Measurements from ENCODE around the gene SLC6A5. TPM values are rescaled to one million over a fixed set of nuclear protein-coding genes. Genes with fewer than 3 reads are reported as not detected.

SLC6A5 gene
- total RNA-seq, 1 experiment from 2014 or later: not detected

- BruUV-seq (replicated peaks): no TSS peak
- Histone ChIP-seq H3K4me2 (ENCODE audit: low read length) (no peak overlapping the region), H3K9ac (ENCODE audit: low read length) (no peak overlapping the region), H3K4me1 (ENCODE audit: control insufficient read depth in 1 of 2, insufficient read depth in 2 of 2, low read length in 2 of 2) (no peaks in the 10 kb centered on the region), H4K20me1 (ENCODE audit: insufficient read depth) (no peaks in the 10 kb centered on the region), H3K79me2 (ENCODE audit: insufficient read depth, low read length) (no peaks in the 10 kb centered on the region), H3K27ac (ENCODE audit: low read depth, low read length) (no peak overlapping the region), H3K9me3 (ENCODE audit: control insufficient read depth in 1 of 2, insufficient read depth in 1 of 2, low read depth in 1 of 2, low read length in 2 of 2) (no peaks in the 10 kb centered on the region), H3K36me3 (ENCODE audit: control insufficient read depth in 1 of 2, insufficient read depth in 2 of 2, low read length in 2 of 2) (no peaks in the 10 kb centered on the region), H2AFZ (ENCODE audit: low read depth, low read length, poor library complexity, severe bottlenecking) (no peak overlapping the region), H3K9me2 (ENCODE audit: insufficient read depth) (no peaks in the 10 kb centered on the region), H3K27me3 (ENCODE audit: insufficient read depth, low read length) (peaks cover 11% of the 10 kb centered on the region; the same call in 1 of the 2 replicates), H3K4me3 (replicated peaks in 1 of 2; ENCODE audit: low read depth in 1 of 2, low read length in 2 of 2) (no peak overlapping the region)
- RAD21 ChIA-PET (ENCODE audit: low non-redundant PET in 1 of 2, low total read pairs in 2 of 2, uncharacterized antibody in 2 of 2, unreplicated experiment in 2 of 2): no interaction called here
- TF ChIP-seq ELF1 (IDR thresholded peaks at IDR 0.05; ENCODE audit: borderline replicate concordance, low read depth) (no peak), POLR2AphosphoS5 (IDR thresholded peaks at IDR 0.05; ENCODE audit: low read depth, low read length) (no peak), EZH2phosphoT487 (IDR thresholded peaks at IDR 0.05; ENCODE audit: borderline replicate concordance) (no peak), CBX3 (IDR thresholded peaks at IDR 0.05; ENCODE audit: low read depth) (no peak), YY1 (IDR thresholded peaks at IDR 0.05; ENCODE audit: extremely low read depth, insufficient replicate concordance, low read depth, low read length) (no peak), SIN3A (IDR thresholded peaks at IDR 0.05; ENCODE audit: low read depth) (no peak), ATF3 (IDR thresholded peaks at IDR 0.05) (no peak), ZBTB33 (IDR thresholded peaks at IDR 0.05; ENCODE audit: extremely low read depth, insufficient replicate concordance, low read length) (no peak), MAX (IDR thresholded peaks at IDR 0.05) (no peak), CEBPB (IDR thresholded peaks at IDR 0.05; ENCODE audit: low read depth) (no peak), JUND (IDR thresholded peaks at IDR 0.05) (no peak), SP1 (IDR thresholded peaks at IDR 0.05; ENCODE audit: low read depth) (no peak), FOSL1 (IDR thresholded peaks at IDR 0.05; ENCODE audit: low read depth) (no peak), CTCF (IDR thresholded peaks at IDR 0.05 in 2 of 3, conservative IDR thresholded peaks at IDR 0.05 in 1 of 3; ENCODE audit: borderline replicate concordance in 1 of 3, insufficient read depth in 1 of 3, low read depth in 2 of 3, low read length in 2 of 3) (no peak), EZH2 (IDR thresholded peaks at IDR 0.05) (no peak), SRF (IDR thresholded peaks at IDR 0.05; ENCODE audit: low read depth) (no peak), ZNF274 (IDR thresholded peaks at IDR 0.05; ENCODE audit: low read depth, low read length) (no peak), ZFX (IDR thresholded peaks at IDR 0.05) (no peak)
- CTCF ChIA-PET: no interaction called here
- no peak for DNase-seq (ENCODE audit: low read depth, low spot score)
- POLR2A ChIA-PET: no interaction called here
- intact Hi-C loops (cut with micrococcal nuclease): no loop called here
- no peak for ATAC-seq
Measured at GRCh38 chr11:20631519-20632168, 32.2 kb downstream of the SLC6A5 start.

Data from HCT116 (cell line).